Coronary artery (tissue), 2 donors: ENCODE data around the gene DACH1.
"Not testable (repeated sequence)": the region's sequence is repeated elsewhere in the genome, so short reads cannot be mapped to it uniquely, and the experiment has no call there.

Experiments
- DNase-seq: peaks from one replicate; pipeline ENCODE4 v3.0.0-alpha.2; 2017; ENCODE audit warnings: low spot score
- H3K27ac ChIP-seq, 2 donors: fragments of 200-600 bp; sonication (generic); one replicate each; pipeline ENCODE4 v1.5.1; 2016 to 2019
- H3K4me3 ChIP-seq: fragments of 200-600 bp; sonication (generic); 2 replicates; pipeline ENCODE4 v1.5.1; 2016; ENCODE audit warnings: mild to moderate bottlenecking, moderate library complexity
- TF ChIP-seq, protein P1 (sequence below): fragments of 200-600 bp; sonication (generic); IDR thresholded peaks from one replicate; pipeline ENCODE4 v1.5.1; 2019; ENCODE audit warnings: antibody characterized with exemption

Gene DACH1

DNA sequence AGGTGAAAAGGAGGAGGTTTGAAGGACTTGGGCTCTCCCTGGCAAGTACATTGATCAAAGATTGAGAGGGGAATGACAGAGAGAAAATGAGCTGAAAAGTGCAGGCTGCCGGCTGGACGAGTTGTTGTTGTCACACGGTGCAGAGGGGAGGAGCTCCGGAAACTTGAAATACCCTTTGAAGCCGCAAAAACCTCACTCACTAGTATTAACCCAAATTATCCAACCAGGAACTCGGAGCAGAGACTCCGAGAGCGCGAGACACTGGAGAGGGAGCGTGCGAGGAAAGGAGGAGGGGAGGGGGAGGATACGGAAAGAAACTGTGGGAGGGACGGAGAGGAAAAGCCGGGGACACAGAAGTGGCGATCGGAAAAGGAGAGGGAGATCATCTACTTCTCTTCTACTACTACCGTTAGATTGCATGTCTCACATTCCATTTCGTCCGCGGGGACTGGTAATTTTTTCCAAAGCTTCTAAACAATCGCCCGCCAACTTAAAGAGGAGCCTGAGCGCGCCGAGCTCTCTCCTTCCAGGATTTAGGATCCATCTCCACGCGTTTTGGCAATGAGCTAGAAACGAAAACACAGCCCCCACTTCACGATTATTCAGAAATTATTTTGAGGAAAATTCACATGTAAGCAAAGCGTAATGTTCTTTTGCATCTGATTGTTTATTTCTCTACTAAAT lies at the start of gene DACH1:
DACH1 (minus strand) TSS at position 74 of the 684 bp plus-strand sequence.
- no peak for DNase-seq
- TF ChIP-seq, protein P1, sequence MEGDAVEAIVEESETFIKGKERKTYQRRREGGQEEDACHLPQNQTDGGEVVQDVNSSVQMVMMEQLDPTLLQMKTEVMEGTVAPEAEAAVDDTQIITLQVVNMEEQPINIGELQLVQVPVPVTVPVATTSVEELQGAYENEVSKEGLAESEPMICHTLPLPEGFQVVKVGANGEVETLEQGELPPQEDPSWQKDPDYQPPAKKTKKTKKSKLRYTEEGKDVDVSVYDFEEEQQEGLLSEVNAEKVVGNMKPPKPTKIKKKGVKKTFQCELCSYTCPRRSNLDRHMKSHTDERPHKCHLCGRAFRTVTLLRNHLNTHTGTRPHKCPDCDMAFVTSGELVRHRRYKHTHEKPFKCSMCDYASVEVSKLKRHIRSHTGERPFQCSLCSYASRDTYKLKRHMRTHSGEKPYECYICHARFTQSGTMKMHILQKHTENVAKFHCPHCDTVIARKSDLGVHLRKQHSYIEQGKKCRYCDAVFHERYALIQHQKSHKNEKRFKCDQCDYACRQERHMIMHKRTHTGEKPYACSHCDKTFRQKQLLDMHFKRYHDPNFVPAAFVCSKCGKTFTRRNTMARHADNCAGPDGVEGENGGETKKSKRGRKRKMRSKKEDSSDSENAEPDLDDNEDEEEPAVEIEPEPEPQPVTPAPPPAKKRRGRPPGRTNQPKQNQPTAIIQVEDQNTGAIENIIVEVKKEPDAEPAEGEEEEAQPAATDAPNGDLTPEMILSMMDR = no peak
- Histone ChIP-seq H3K4me3 (peak within 1 kb of the TSS; percentile 74), H3K27ac (peak within 1 kb of the TSS in 1 of 2 donors; percentile 11)

DNA sequence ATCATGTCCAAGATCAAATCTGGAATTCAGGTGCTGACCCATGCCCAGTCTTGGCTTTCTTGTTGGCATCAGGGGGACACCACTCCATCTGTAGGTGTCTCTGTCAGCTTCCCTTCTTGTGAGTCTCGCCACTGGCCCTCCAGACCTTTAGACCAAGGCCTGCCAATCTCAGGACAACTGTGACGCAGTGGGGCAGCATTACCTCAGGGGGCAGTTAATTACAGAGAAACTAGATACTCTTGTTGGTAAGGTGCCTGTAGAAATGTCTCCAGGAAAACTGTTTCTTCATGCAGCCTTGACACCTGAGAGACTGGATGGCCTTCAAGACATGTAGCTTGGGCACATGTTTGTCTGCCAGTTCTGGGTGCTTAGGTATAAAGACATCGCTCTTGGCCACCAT lies 46.7 kb upstream of the DACH1 start:
- Histone ChIP-seq H3K4me3 (no peak overlapping the region), H3K27ac (no peak overlapping the region)

DNA sequence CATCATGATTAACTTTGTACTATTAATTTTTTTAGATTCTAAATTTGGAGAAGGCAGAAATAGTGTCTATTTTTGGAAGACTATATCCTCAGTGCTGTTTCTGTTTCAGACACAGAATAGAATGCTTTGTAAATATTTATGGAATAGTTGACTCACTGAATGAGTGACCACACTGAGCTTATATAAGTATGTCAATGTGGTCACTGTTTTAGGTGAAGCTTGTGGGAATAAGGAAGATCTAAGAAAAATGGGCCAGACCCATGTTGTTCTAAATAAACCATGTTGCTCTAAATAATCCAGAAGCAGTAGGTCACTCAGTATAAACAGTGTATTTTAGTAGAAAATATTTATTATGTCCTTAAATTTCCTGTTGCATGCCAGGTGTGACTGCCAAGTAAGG lies 45.5 kb upstream of the DACH1 start:
- TF ChIP-seq, protein P1 = no peak
- no peak for DNase-seq
- no peak overlapping the region for H3K27ac ChIP-seq
- no peak overlapping the region for H3K4me3 ChIP-seq

More for the DNA sequence above, 46.7 kb upstream of the DACH1 start:
- DNase-seq = no peak
- TF ChIP-seq, protein P1 = no peak

DNA sequence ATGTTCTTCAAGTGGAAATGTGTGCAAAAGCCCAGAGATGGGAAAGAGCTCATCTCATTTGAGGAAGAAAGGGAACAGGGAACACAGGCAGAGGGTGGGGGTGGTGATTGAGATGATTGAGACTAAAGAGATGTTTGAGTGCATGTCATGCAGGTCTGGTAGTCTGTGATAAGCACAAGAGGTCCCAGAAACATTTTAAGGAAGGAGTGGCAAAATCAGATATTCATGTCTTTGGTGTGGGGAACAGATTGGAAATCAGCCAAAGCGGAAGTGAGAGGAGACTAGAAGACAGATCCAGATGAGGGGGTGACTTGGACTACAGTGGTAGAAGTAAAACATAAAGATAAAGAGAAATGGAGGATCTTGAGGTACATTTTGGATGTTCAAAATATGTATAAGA lies 39.4 kb upstream of the DACH1 start:
- Histone ChIP-seq H3K4me3 (no peak overlapping the region), H3K27ac (no peak overlapping the region)
- TF ChIP-seq, protein P1 = no peak
- DNase-seq = no peak

DNA sequence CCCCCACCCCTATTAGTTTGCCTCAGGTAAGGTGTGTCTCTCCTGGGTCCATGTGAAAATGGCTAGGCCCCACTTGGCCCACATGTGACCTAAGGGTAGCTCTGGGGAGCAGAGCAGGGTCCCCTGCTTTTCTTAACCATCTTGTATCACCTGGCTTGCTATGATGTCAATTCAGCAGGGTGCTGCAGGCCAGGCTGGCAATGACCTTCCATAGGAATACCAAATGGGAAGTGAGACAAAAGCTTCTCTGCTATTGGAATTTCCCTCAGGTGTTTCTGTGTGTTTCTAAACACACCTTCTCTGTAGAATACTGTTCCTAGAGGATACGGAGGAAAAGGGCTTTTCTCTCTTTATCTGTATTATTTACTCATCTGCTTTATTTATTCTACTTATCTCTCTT lies 35.7 kb upstream of the DACH1 start:
- DNase-seq = no peak
- Histone ChIP-seq H3K27ac (no peak overlapping the region), H3K4me3 (no peak overlapping the region)
- TF ChIP-seq, protein P1 = no peak

DNA sequence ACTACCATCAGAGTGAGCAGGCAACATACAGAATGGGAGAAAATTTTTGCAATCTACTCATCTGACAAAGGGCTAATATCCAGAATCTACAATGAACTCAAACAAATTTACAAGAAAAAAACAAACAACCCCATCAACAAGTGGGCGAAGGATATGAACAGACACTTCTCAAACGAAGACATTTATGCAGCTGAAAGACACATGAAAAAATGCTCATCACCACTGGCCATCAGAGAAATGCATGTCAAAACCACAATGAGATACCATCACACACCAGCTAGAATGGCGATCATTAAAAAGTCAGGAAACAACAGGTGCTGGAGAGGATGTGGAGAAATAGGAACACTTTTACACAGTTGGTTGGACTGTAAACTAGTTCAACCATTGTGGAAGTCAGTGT lies 26.5 kb upstream of the DACH1 start:
- not testable (repeated sequence) for DNase-seq, H3K4me3 ChIP-seq, H3K27ac ChIP-seq

DNA sequence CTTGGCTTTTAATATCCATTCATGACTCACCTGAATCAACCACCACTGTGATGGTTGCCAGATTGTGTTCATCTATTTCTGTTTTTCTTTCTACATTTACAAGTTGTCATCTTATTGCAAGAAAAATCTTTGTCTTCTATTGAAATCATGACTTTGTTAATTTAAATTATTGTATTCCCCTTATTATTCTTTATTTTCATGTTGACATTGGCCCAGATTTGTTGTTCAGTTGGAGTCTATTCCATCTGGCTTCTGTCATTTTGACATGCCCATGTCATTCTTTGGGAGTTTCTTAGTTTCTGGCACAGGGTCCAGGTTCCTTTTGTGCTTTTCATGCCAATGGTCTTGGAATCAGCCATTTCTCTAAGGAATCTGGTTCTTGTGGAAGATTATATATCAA lies 19.9 kb upstream of the DACH1 start:
- H3K4me3 ChIP-seq = no peak overlapping the region
- TF ChIP-seq, protein P1 = no peak
- DNase-seq = no peak
- no peak overlapping the region for H3K27ac ChIP-seq
